HG03039 (cell line): ENCODE measurements around the gene ZNF689.
"Not testable (repeated sequence)": the region's sequence is repeated elsewhere in the genome, so short reads cannot be mapped to it uniquely, and the experiment has no call there.

Experiments used
- ATAC-seq: cut with Tn5 transposase; IDR thresholded peaks from one replicate; pipeline ENCODE4 v1.9.1; 2021; ENCODE audit warnings: mild to moderate bottlenecking, moderate library complexity; ENCODE audit not compliant: unreplicated experiment

Gene ZNF689

DNA sequence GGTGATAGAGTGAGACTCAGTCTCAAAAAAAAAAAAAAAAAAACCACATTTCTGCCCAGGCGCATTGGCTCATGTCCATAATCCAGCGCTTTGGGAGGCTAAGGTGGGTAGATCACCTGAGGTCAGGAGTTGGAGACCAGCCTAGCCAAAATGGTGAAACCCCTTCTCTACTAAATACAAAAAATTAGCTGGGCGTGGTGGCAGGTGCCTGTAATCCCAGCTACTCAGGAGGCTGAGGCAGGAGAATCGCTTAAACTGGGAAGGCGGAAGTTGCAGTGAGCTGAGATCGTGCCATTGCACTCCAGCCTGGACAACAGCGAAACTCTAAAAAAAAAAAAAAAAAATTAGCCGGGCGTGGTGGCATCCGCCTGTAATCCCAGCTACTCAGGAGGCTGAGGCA, 26.9 kb upstream of the ZNF689 start:
- ATAC-seq = not testable (repeated sequence)

DNA sequence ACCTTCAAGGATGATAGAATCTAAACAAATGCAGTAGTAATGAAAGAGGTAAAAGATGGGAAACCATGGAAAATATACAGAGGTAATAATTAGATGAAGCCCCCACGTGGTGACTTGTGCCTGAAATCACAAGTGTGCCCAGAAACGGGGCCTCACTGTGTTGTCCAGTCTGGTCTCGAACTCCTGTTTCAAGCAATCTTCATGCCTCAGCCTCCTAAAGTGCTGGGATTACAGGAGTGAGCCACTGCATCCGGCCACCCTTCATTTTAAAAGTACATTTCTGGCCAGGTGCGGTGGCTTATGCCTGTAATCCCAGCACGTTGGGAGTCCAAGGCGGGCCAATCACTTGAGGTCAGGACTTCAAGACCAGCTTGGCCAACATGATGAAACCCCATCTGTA, 26.4 kb upstream of the ZNF689 start:
- ATAC-seq = no peak

DNA sequence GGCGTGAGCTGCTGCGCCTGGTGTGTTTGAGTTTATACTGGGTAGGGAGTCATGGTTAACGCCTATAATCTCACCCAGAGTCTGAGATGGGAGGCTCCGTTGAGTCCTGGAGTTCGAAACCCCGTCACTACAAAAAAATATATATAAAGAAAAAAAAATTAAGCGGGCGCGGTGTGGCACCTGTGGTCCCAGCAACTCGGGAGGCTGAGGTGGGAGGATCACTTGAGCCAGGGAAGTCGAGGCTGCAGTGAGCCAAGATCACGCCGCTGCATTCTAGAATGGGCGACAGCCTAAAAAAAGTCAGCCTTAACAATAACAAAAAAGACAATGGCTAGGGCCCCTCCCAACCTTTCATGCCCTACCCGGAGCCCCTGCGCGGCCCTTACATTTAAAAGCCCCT, 23.3 kb upstream of the ZNF689 start:
- no peak for ATAC-seq

DNA sequence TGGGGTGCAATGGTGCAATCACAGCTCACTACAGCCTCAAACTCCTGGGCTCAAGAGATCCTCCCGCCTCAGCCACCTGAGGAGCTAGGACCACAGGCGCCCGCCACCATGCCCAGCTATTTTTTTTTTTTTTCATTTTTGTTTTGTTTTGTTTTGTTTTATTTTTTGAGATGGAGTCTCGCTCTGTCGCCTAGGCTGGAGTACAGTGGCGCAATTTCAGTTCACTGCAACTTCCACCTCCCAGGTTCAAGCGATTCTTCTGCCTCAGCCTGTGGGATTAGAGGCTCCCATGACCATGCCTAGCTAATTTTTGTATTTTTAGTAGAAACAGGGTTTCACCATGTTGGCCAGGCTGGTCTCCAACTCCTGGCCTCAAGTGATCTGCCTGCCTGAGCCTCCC, 22.3 kb upstream of the ZNF689 start:
- ATAC-seq = not testable (repeated sequence)

DNA sequence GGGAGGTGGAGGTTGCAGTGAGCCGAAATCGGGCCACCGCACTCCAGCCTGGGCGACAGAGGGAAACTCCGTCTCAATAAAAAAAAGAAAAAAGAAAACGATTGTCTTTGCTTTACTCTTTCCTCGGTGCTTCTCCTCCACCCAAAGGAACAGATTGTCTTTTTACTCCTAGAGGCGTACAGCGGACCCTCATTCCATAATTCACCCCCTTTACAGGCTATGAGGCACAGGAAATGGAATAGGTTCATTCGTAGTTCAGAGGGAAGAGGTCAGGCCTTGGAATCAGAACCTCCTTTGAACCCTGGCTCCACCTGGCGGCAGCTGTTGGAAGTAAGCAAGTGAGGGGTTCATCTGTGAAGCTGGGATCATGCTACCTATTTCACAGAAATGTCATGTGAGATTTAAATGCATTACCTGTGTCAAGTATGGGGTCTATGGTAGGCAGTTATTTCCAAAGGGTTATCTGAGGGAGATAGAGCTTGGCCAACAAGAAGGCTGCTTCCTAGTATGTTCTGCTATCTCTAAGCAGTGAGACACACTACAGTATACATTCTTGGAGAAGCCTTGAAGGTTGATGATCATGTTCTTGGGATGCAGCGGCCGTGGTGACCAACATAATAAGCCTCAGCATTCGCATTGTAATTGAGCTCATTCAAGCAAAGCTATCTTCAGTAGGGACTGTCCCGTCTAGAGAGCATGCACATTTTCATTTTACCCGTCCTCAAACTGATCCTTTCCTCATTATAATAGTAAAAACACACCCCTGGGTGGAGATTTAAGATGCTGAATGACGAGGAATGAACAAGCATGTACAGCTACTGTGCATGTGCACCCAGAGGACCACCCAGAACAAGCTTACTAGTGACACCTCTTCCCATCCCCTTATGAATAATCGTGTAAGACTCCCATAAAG, 18.7 kb upstream of the ZNF689 start:
- no peak for ATAC-seq

DNA sequence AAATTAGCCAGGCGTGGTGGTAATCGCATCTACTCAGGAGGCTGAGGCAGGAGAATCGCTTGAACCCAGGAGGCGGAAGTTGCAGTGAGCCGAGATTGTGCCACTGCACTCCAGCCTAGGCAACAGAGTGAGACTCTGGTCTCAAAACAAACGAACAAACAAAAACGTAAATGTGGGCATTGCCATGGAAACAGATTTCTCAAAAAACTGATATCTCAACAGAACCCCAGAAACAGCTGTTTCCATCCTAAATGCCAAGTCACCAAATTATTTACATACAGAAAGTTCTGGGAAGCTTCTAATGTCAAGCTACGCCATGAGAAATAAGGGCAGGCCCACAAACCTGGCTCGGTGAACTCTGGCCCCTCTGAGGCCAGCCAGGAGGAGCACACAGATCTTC, 16.0 kb upstream of the ZNF689 start:
- no peak for ATAC-seq

DNA sequence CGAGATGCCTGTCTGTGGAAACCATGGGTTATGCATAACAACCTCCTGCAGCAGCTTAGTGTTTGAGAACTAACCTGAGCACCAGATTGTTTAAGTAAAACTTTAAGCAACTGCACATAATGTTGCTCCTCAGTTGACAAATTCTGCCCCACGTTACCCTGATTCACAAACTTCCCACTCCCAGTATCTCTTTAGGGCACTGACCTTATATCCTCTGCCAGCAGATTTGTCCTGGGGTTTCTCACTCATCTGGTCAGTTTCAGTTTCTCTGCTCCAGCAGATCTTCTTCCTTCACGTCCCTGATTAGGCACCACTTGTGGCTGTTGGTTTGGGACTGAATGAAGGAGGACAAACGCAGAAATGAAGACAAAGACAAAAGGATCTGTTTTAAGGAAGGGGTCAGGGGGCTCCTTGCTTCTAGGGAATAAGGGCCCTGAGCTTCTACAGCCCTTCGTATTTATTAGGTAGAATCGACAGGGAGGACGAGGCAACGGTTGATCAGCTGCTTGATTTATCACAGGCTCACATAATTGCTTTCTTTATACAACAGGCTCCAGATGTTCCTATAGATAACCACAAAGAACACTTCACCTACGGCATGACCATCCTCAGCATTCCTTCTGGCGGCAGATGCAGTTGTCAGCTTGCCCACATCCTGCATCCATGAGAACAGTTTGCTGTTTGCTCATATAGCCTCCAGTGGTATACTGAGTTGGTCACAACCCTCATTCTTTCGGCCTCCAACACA, 13.5 kb upstream of the ZNF689 start:
- no peak for ATAC-seq

DNA sequence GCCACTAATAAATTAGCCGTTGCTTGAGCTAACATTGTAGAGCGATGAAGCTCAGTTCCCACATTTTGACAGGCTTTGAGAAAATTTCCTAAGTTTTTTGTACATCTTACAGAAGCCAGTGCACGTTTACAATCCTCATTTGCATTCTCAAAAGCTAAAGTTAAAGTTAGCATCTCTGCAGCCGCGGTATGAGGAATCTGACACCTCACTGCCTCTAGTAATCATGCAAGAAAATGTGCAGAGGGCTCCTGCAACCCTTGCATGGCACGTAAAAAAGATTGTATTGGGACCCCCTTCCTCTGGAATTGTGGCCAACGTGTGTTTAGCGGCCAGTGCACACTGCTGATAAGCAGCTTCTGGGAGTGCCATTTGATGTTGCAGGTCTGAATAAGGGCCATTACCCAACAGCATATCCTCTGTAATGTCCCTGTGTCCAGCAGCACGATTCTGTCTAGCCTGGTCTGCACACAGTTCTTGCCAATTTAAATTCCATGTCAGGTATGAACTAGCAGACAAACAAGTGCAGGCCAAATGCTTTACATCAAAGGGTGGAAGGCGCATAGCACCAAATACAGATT, 12.4 kb upstream of the ZNF689 start:
- no peak for ATAC-seq

DNA sequence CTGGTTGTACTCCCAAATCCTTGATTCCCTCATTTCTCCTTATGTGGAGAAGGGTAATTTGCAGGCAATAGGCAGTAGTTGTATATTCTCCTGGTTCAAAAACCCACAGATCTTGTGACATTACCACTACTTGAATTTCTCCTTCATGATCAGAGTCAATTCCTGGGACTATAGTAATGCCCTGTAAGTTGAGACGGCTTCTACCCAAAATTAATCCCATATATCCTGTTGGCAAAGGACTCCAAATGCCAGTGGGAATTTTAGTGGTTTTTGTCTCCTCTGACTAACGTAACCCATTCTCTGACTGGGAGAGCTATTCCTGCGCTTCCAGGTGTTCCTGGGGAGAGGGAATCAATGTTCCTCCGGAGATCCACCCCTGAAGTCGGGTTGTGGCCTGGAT, 11.6 kb upstream of the ZNF689 start:
- no peak for ATAC-seq

DNA sequence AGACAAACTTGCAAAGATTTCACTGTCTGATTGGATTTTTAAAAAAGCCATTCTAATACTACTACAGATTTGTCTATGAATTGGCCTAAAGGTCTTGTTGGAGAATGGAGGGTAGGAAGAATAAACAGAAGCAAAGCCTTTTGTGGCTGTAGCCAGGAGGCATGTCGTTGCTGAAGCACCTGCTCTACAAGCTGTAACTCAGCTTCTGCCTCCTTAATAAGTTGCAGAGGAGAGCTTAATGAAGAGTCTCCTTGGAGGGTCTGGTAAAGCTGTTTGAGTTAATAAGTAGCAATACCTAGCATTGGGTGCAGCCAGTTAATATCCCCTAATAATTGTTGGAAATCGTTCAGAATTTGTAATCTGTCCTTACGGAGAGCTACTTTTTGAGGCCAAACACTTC, 10.0 kb upstream of the ZNF689 start:
- ATAC-seq = no peak

DNA sequence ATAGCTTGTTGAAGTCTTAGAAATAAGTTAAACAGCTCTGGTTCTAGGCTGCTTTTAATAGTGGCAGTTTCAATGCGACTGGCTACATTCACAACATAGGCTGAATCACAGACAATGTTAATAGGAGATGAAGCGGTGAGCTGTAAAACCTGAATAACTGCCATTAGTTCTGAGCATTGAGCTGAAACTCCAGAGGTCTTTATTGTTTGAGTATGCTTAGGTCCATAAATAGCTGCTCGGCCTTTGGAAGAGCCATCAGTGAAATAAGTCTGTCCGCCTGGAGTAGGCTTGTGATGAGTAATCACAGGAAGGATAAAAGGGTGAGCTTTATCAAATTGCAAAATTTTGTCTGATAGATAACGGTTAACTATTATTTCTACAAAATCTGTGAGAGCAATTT, 9.4 kb upstream of the ZNF689 start:
- no peak for ATAC-seq

DNA sequence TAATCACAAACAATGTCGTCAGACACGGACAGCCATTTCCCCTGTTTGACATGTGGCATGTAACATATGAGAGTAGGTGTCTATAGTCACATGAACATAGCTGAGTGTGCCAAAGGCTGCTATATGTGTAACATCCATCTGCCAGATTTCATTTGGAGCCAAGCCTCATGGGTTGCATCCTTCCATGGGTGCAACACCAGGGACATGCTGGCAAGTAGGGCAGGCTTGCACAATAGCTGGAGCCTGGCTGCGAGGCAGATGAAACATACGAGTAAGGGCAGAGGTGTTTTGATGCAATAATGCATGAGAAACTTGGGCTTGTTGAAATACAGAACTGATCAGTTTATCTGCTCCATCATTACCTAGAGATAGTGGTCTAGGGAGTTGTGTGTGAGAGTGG, 9.0 kb upstream of the ZNF689 start:
- no peak for ATAC-seq

DNA sequence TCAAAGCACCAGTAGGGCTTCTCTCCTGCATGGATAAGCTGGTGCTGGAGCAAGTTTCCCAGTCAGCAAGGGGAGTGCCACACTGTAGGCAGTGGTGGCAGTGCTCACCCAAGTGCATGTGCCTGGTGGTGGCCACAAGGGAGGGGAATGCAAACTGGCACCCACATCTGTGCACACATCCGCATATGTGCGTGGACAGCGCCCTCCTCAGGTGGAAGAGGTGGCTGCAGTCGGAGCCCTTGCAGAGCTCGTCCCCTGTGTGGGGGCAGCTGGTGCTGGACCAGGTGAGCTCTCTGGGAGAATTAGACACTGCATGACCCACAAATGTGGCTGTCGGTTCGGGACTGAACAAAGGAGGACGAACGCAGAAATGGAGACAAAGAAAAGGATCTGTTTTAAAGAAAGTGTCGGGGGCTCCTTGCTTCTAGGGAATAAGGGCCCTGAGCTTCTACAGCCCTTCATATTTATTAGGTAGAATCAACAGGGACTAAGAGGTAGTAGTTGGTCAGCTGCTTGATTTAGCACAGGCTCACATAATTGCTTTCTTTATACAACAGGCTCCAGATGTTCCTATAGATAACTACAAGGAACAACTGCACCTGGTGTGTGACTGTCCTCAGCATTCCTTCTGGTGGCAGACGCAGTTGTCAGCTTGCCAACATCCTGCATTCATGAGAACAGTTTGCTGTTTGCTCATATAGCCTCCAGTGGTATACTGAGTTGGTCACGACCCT, 5.3 kb upstream of the ZNF689 start:
- no peak for ATAC-seq

DNA sequence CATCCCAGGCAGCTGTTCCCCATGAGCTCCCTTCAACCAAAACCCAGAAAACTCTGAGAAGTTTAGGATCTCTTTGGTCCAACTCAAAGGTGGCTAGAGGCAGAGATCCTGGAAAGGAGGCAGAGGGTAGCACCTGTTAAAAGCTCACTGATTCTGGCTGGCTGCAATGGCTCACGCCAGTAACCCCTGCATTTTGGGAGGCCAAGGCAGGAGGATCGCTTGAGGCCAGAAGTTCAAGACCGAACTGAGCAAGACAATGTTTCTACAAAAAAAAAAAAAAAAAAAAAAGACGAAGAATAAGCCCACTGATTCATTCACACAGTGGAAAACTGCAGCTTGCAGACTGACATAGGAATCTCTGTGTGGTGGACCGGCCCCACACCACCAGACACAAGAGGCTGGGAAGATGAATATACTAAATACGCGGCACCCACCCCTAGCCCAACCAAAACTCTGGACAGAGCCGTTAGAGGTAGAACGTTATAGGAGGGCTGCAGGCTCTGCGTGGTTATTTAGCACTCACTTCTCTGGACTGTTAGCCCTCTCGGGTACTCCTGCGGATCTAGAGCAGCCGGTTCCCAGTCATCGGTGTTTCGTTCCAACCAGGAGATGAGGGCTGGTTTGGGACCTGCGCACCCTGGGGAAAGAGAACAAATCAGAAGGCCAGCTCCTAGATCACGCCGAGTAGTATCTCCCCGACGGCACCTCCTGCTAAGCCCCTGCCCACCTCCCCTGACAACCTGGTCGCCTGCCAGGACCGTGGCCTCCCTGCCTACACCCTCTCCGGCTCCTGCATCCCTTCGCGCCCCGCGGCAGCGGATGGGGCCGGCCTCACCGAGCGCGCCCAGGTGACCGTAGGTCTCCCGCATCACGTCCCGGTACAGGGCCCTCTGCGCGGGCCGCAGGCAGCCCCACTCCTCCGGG, 925 bp downstream of the ZNF689 start:
- peak; percentile 24 for ATAC-seq

DNA sequence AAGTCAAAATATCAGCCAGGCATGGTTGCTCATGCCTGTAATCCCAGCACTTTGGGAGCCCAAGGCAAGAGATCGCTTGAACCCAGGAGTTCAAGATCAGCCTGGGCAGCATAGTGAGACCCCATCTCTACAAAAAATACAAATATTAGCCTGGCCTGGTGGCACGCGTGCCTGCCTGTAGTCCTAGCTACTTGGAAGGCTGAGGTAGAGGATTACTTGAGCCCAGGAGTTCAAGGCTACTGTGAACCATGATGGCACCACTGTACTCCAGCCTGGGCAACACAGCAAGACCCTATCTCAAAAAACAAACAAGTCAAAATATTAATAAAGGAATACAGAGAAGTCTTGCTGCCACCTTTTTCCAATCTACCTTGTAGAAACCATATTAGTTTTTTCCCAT, 4.2 kb downstream of the ZNF689 start:
- no peak for ATAC-seq

DNA sequence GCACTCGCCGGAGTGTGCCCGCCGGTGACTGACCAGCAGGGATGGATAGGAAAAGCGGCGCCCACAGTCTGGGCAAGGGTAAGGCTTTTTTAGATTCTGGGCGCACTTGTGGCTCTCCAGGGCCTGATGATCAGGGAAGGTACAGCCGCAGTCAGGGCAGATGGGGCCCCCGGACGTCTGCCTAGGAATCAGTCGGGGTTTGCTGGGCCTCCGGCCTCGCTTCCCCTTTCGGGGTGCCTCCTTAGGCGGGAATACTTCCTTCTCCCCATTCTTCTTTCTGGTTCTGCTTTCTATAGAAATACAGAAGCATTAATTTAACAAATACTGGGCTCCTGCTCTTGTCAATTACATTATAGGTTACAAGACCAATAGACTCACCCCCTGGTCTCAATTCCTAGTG, 5.0 kb downstream of the ZNF689 start:
- no peak for ATAC-seq

DNA sequence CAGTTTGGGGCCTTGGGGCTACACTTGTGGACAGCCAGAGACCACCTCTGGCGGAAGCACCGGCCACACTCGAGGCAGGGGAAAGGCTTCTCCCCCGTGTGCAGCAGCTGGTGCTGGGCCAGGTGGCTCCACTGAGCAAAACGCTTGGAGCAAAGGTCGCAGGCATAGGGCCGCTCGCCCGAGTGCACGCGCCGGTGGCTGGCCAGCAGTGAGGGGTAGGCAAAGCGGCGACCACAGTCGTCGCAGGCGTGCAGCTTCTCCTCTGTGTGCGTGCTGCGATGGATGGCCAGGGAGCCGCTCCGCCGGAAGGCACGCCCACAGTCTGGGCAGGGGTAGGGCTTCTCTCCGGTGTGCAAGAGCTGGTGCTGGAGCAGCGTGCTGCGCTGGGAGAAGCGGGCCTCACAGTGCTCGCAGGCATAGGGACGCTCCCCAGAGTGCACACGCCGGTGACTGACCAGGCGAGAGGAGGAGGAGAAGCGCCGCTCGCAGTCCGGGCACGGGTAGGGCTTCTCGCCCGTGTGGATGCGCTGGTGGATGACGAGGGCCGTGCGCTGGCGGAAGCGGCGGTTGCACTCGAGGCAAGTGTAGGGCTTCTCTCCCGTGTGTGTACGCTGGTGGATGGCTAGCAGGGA, 5.8 kb downstream of the ZNF689 start:
- ATAC-seq = no peak

DNA sequence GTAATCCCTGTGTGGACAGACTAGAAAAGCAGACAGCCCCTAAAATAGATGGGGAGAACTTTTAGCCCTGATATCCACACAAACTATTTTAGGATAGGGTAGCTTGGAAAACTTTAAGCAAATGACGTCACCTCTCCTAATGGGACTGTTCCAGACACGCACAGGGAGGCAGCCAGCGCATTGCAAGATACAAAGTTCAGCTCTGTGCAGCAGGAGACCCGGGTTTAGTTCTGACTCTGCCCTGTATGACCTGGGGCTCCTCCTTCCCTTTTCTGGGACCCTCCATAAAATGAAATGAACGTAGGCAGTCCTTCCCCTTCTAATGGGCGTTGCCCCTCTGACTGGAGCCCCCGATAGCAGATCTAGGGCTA, 6.3 kb downstream of the ZNF689 start:
- ATAC-seq = no peak

DNA sequence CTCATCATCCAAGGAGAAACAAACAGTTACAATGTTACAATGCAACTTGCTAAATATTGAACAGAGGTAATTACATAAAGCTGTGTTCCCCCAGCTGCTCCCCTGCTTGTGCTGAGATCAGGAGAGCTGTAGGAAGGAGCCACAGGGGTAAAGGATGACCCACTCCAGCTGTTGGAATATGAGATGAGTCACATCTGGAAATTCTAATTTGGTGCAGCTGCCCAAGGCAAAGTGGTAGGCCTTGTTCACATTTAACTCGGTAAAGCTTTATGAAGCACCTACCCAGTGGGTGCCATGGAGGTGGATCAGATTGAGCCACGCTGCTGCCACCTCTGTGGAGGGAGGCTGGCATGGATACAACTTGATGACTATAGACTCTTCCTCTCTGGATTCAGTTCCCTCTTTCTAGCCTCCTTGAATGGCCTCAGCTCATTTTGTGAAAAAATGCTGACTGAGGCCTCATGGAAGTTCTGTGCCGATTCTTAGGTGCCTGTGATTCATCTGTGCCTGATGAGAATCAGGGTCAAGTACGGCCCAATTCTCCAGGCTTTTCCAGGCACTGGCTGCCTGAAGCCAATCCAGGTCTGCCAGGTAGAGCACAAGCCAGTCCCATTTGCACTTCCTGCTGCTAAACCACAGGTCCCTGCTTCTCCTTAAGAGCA, 7.4 kb downstream of the ZNF689 start:
- ATAC-seq = no peak
